GM12892 (cell line): ENCODE data around the gene CA7.

Experiments used
- DNase-seq: peaks from one replicate; pipeline ENCODE4 v3.0.0; 2011; ENCODE audit not compliant: insufficient read length
- FAIRE-seq: peaks from 2 replicates; lab custom pipeline; 2011; peaks lifted over from hg19 to GRCh38; lab: Jason Lieb, UNC
- POLR2A ChIP-seq: IDR thresholded peaks from 2 replicates; pipeline ENCODE4 v1.6.1; 2011; ENCODE audit warnings: low read depth, low read length, control low read depth
- POLR2AphosphoS5 ChIP-seq: IDR thresholded peaks from 2 replicates; pipeline ENCODE4 v1.6.1; 2011; ENCODE audit warnings: low read depth, low read length, control low read depth
- TAF1 ChIP-seq: IDR thresholded peaks from 2 replicates; pipeline ENCODE4 v1.6.1; 2011; ENCODE audit warnings: low read depth, mild to moderate bottlenecking, control low read depth, low read length, borderline replicate concordance

Gene CA7

DNA sequence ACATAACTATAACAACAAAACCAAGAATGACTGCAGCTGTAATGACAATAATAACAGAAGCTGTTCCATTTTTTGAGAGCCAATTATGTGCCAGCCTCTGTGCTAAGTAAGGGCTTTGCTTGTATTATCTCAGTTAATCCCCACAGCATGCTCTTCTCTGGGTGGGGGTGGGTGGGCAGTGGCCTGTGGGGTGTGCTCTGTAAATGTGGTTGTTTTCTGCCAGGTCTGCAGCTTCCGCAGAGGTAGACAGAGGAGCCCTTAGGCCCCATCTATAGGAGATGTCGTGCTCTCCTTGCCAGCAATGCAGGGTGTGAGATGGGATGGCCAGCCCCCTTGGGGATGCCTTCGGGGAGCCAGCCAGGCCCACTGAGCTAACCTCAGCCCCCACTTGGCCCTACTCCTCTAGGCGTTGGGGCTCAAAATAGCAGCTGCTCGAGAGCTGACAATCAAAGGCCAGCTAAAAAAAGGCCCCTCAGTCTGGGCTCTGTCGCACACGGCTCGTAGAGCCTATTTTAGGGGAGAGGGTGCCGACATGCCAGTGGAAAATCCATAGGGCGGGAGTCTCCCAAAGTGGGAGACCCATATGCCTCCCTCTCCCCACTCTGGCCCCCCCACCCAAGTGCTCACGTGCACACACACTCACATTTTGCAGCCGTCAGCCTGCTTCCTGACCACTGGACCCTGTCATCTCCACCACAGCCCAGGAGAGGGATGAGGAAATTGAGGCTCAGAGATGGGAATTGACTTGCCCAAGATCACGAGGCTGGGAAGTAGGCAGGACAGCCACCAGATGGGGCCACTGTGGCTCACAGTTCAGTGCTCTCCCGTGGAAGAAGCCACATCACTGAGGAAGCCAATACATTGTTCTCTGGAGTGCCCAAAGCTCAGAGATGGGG lies 58.7 kb downstream of the CA7 start:
- peak; percentile 6 for DNase-seq
- FAIRE-seq = no peak
- TF ChIP-seq TAF1 (no peak), POLR2A (no peak), POLR2AphosphoS5 (no peak)
